Mesendoderm (in vitro differentiated cells): Measurements from ENCODE around the gene SYTL3.

ENCODE experiments used
- DNase-seq: peaks from one replicate; pipeline ENCODE4 v3.0.0; 2013
- H2AK5ac ChIP-seq: 2 replicates; pipeline ENCODE4 v1.6.1; 2013; ENCODE audit warnings: low read length, inconsistent platforms
- H2BK120ac ChIP-seq: 2 replicates; pipeline ENCODE4 v1.6.1; 2013; ENCODE audit warnings: low read depth, mild to moderate bottlenecking, low read length, moderate library complexity, mixed read lengths
- H2BK15ac ChIP-seq: replicated peaks from 2 replicates; pipeline ENCODE4 v1.6.1; 2013; ENCODE audit warnings: low read depth, mild to moderate bottlenecking, moderate library complexity
- H2BK5ac ChIP-seq: 2 replicates; pipeline ENCODE4 v1.6.1; 2013; ENCODE audit warnings: low read length, inconsistent platforms
- H3K18ac ChIP-seq: 2 replicates; pipeline ENCODE4 v1.6.1; 2013; ENCODE audit warnings: mild to moderate bottlenecking, low read length, mixed read lengths
- H3K23ac ChIP-seq: one replicate; pipeline ENCODE4 v1.6.1; 2013; ENCODE audit warnings: low read length
- H3K27ac ChIP-seq: 2 replicates; pipeline ENCODE4 v1.5.1; 2013; ENCODE audit warnings: low read depth, mild to moderate bottlenecking, inconsistent platforms, low read length, moderate library complexity
- H3K27me3 ChIP-seq: 2 replicates; pipeline ENCODE4 v1.6.1; 2013; ENCODE audit warnings: low read length, control low read depth, mild to moderate bottlenecking, inconsistent platforms; ENCODE audit not compliant: insufficient read depth, poor library complexity
- H3K36me3 ChIP-seq: 2 replicates; pipeline ENCODE4 v1.6.1; 2013; ENCODE audit warnings: low read length, inconsistent platforms; ENCODE audit not compliant: control insufficient read depth, insufficient read depth
- H3K4ac ChIP-seq: one replicate; pipeline ENCODE4 v1.6.1; 2013; ENCODE audit warnings: low read depth, mild to moderate bottlenecking, low read length, moderate library complexity
- H3K4me1 ChIP-seq: 2 replicates; pipeline ENCODE4 v1.6.1; 2013; ENCODE audit warnings: low read depth, low read length, inconsistent platforms; ENCODE audit not compliant: control insufficient read depth
- H3K4me2 ChIP-seq: 2 replicates; pipeline ENCODE4 v1.6.1; 2013; ENCODE audit warnings: low read length
- H3K4me3 ChIP-seq: 2 replicates; pipeline ENCODE4 v1.5.1; 2013; ENCODE audit warnings: mild to moderate bottlenecking, low read length
- H3K56ac ChIP-seq: one replicate; pipeline ENCODE4 v1.6.1; 2013; ENCODE audit warnings: low read length
- H3K79me1 ChIP-seq: 2 replicates; pipeline ENCODE4 v1.6.1; 2013; ENCODE audit warnings: low read length, inconsistent platforms
- H3K79me2 ChIP-seq: 2 replicates; pipeline ENCODE4 v1.6.1; 2013; ENCODE audit warnings: mild to moderate bottlenecking, low read length; ENCODE audit not compliant: control insufficient read depth, insufficient read depth
- H3K9ac ChIP-seq: 2 replicates; pipeline ENCODE4 v1.6.1; 2013; ENCODE audit warnings: low read length, inconsistent platforms
- H4K5ac ChIP-seq: one replicate; pipeline ENCODE4 v1.6.1; 2013; ENCODE audit warnings: low read length
- H4K8ac ChIP-seq: one replicate; pipeline ENCODE4 v1.6.1; 2013; ENCODE audit warnings: low read depth, mild to moderate bottlenecking, control low read depth, low read length, moderate library complexity
- WGBS: extraction: QIAGEN DNeasy Blood & Tissue Kit; methylation state at CpG from one replicate; pipeline ENCODE4 v1.1.7; 2013; ENCODE audit warnings: low lambda C conversion rate, missing lambda C conversion rate; ENCODE audit not compliant: insufficient coverage; ENCODE audit errors: extremely low coverage; 5-methylcytosine and 5-hydroxymethylcytosine counted together

SYTL3 gene

DNA sequence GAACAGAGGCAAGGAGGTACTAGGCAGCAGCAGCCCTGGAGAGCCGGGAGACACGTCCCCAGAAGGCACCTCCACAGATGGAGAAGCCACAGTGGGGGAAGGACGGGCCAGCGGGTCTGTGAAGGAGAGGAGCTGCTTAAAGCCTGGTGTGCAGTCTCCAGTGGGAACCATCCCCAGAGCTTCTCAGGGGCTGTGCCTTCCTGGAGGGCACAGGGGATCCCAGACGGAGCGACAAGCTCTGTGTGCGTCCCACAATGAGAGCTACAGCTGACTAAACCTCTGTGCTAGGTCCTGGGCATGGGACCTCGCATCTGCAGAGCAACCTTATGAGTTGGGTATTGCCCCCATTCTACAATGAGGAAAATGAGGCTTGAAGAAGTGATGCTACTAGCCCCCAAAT, 118.6 kb downstream of the SYTL3 start:
- H3K9ac ChIP-seq, result no peak overlapping the region
- no peak overlapping the region for H3K4me2 ChIP-seq
- H2BK120ac ChIP-seq, result no peak overlapping the region
- no peak for DNase-seq
- H3K27me3 ChIP-seq, result no peaks in the 10 kb centered on the region
- no CpG with 5 or more reads among the region's 8 CpGs for WGBS
- H4K5ac ChIP-seq, result no peak overlapping the region
- no peak overlapping the region for H4K8ac ChIP-seq
- peaks cover 29% of the 10 kb centered on the region for H3K36me3 ChIP-seq
- H2BK5ac ChIP-seq, result no peak overlapping the region
- no peak overlapping the region for H3K4ac ChIP-seq
- H3K4me3 ChIP-seq, result no peak overlapping the region
- H3K18ac ChIP-seq, result no peak overlapping the region
- H3K23ac ChIP-seq, result no peak overlapping the region
- H2BK15ac ChIP-seq, result no peak overlapping the region
- H3K79me1 ChIP-seq, result peaks cover 9% of the 10 kb centered on the region
- H3K27ac ChIP-seq, result no peak overlapping the region
- peaks cover 7% of the 10 kb centered on the region for H3K4me1 ChIP-seq
- H3K56ac ChIP-seq, result no peak overlapping the region
- peaks cover 5% of the 10 kb centered on the region for H3K79me2 ChIP-seq
- no peak overlapping the region for H2AK5ac ChIP-seq

DNA sequence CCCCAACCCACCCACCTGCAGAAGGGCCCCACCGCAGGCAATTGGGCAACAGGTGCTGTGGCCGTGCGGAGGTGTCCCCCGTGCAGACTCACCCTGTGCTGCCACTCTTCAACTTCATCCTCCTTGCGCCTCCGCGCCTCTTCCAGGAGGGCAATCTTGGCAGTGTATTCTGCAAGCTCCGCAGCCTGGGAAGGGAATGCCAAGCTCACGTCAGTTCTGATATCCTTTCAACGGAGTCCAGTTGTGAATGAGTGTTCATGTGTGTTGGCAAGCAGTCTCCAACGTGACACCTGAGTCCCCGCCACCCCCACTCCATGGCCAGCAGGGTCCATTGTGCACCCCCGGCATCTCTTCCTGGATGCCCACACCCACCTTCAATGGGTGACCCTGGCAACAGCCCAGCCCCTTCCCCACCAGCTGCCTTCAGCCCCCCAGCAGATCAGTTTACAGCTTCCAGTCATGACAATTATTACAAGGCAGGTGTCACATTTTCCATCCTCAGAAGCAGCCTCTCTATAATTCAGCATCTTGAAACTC, 119.4 kb downstream of the SYTL3 start:
- Histone ChIP-seq H2AK5ac (no peak overlapping the region), H2BK5ac (no peak overlapping the region), H3K36me3 (peaks cover 29% of the 10 kb centered on the region), H4K5ac (no peak overlapping the region), H3K4me3 (no peak overlapping the region), H2BK120ac (no peak overlapping the region), H3K4me2 (no peak overlapping the region), H3K18ac (no peak overlapping the region), H3K4me1 (peaks cover 13% of the 10 kb centered on the region), H3K56ac (no peak overlapping the region), H3K79me1 (peaks cover 9% of the 10 kb centered on the region), H3K27ac (no peak overlapping the region), H4K8ac (no peak overlapping the region), H3K27me3 (no peaks in the 10 kb centered on the region), H3K23ac (no peak overlapping the region), H3K9ac (no peak overlapping the region), H3K79me2 (peaks cover 5% of the 10 kb centered on the region), H3K4ac (no peak overlapping the region), H2BK15ac (no peak overlapping the region)
- no CpG with 5 or more reads among the region's 13 CpGs for WGBS
- DNase-seq, result no peak

DNA sequence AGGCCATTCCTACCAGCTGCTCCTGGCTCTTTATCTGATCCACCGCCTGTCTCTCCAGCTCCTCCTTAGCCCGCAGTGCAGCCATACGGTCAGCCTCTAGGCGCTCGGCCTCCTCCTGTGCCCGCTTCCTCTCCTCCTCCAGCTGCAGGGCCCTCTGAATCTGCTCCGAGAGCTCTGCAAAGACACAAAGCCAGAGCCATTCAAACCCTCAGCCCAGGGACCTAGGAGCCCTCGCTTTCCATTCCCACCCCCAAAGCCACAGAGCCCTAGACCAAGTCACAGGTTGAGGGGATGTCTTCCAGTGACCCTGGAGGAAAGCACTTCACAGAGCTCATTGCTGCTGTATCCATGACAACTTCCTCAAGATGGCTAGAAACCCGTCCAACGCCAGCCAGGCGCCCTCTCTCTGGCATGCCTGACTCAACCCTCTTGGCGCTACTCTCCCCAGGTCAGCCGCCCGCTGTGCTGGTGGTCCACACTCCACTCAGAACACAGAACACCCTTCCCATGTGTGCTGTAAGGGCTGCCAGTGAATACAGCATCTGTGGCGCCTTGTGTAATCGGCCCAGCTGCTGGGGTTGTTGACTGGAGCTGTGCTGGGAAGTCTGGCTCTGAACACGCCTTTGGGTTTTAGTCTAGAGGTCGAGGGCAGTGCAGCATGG, 120.0 kb downstream of the SYTL3 start:
- peaks cover 9% of the 10 kb centered on the region for H3K79me1 ChIP-seq
- H2BK5ac ChIP-seq, result no peak overlapping the region
- no peak overlapping the region for H3K23ac ChIP-seq
- H4K5ac ChIP-seq, result no peak overlapping the region
- no peaks in the 10 kb centered on the region for H3K27me3 ChIP-seq
- H3K36me3 ChIP-seq, result peaks cover 29% of the 10 kb centered on the region
- no peak overlapping the region for H3K27ac ChIP-seq
- no CpG with 5 or more reads among the region's 18 CpGs for WGBS
- H2BK15ac ChIP-seq, result no peak overlapping the region
- H3K4me3 ChIP-seq, result no peak overlapping the region
- H3K18ac ChIP-seq, result no peak overlapping the region
- no peak overlapping the region for H3K4ac ChIP-seq
- H3K4me2 ChIP-seq, result no peak overlapping the region
- H3K79me2 ChIP-seq, result peaks cover 5% of the 10 kb centered on the region
- DNase-seq, result peak; percentile 55
- no peak overlapping the region for H2BK120ac ChIP-seq
- no peak overlapping the region for H3K9ac ChIP-seq
- H2AK5ac ChIP-seq, result no peak overlapping the region
- H4K8ac ChIP-seq, result no peak overlapping the region
- H3K56ac ChIP-seq, result no peak overlapping the region
- H3K4me1 ChIP-seq, result peaks cover 16% of the 10 kb centered on the region

DNA sequence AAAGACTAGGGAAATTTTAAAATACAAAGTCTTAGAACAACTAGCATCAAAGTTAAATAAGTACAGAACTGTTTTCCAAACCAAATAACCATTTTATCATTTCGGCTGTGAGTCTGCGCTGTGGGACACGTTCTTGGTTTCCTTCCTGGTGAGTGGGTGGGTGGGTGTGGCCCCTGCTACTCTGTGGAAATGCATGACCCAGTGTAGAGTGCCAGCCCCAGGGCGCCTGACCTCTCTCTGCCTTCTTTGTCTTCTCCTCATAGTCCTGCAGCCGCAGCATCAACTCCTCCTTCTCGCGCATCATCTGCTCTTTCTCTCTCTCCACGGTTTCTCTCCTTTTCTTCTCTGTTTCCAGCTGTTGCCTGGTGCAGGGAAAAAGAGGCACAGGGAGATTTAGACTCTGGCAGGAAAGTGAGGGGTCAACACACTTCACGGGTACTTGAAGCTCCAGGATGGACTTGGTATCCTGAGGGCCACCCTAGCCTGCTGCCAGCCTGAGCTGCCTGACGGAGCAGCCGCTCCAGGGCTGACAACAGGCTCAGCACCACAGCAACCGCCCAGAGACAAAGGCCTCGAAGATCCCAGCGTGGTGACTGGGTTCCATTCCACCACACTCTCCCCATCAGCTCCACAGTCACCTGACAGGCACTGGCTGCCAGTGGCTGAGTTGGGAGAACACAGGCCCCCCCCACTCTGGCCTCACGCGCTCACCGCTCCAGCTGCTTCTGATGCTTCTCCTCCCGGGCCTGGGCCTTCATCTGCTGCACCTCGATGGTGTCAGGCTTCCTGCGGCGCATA, 120.9 kb downstream of the SYTL3 start:
- whole genome bisulfite sequencing, result no CpG with 5 or more reads among the region's 21 CpGs

DNA sequence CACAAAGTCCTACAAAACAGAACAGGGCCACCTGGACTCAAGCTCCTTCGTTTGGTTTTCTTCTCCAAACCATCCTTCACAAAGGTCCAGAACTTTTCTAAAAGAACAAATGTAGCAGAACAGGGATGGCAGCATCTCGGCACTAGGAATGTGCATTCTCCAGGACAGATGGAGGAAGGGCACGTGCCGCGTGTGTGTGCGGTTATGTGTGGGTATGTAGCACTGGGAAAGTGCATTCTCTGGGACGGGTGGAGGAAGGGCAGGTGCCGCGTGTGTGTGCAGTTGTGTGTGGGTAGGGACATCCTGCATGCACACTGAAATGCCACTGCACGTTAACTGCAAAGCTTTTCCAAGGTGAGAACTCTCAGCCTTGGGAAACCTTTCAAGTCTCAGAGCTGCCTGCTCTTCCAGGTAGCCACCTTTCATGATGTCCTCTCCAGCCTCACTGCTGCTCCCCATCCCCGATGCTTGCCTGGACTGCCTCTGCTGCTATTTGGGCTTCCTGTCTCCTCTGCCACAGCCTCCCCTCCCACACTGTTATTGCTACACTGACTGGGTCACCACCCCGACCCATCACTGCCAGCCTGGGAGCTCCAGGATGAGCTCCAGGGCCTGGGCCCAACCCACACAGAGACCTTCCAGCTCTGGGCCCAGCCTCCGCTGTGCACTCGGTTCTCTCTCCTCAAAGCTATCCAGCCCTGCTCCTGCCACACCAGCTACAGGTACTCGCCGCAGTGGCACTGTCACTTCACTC, 121.7 kb downstream of the SYTL3 start:
- H2AK5ac ChIP-seq, result no peak overlapping the region
- H3K4me2 ChIP-seq, result no peak overlapping the region
- peaks cover 30% of the 10 kb centered on the region for H3K36me3 ChIP-seq
- no peak overlapping the region for H3K56ac ChIP-seq
- H3K4ac ChIP-seq, result no peak overlapping the region
- no peak for DNase-seq
- peaks cover 16% of the 10 kb centered on the region for H3K4me1 ChIP-seq
- no peaks in the 10 kb centered on the region for H3K27me3 ChIP-seq
- no peak overlapping the region for H4K5ac ChIP-seq
- H3K79me2 ChIP-seq, result peaks cover 5% of the 10 kb centered on the region
- no peak overlapping the region for H3K4me3 ChIP-seq
- WGBS, result no CpG with 5 or more reads among the region's 16 CpGs
- H4K8ac ChIP-seq, result no peak overlapping the region
- no peak overlapping the region for H2BK5ac ChIP-seq
- peaks cover 11% of the 10 kb centered on the region for H3K79me1 ChIP-seq
- no peak overlapping the region for H2BK120ac ChIP-seq
- H3K23ac ChIP-seq, result no peak overlapping the region
- no peak overlapping the region for H3K9ac ChIP-seq
- H3K27ac ChIP-seq, result no peak overlapping the region
- no peak overlapping the region for H2BK15ac ChIP-seq
- no peak overlapping the region for H3K18ac ChIP-seq

More for the DNA sequence above, 120.9 kb downstream of the SYTL3 start:
- peaks cover 16% of the 10 kb centered on the region for H3K4me1 ChIP-seq
- DNase-seq, result no peak
- no peaks in the 10 kb centered on the region for H3K27me3 ChIP-seq
- H3K36me3 ChIP-seq, result peaks cover 30% of the 10 kb centered on the region
- H3K79me2 ChIP-seq, result peaks cover 5% of the 10 kb centered on the region
- H3K4me2 ChIP-seq, result no peak overlapping the region
- H2AK5ac ChIP-seq, result no peak overlapping the region
- H2BK120ac ChIP-seq, result no peak overlapping the region
- H3K18ac ChIP-seq, result no peak overlapping the region
- no peak overlapping the region for H4K5ac ChIP-seq
- H3K4me3 ChIP-seq, result no peak overlapping the region
- no peak overlapping the region for H3K9ac ChIP-seq
- no peak overlapping the region for H3K4ac ChIP-seq
- H3K27ac ChIP-seq, result no peak overlapping the region
- H4K8ac ChIP-seq, result no peak overlapping the region
- no peak overlapping the region for H2BK15ac ChIP-seq
- no peak overlapping the region for H3K23ac ChIP-seq
- no peak overlapping the region for H2BK5ac ChIP-seq
- H3K79me1 ChIP-seq, result peaks cover 10% of the 10 kb centered on the region
- no peak overlapping the region for H3K56ac ChIP-seq
